AG09319 (cell line): ENCODE measurements around the gene NACAD.

Experiments
- DNase-seq: peaks from one replicate; pipeline ENCODE4 v3.0.0-alpha.2; 2010; ENCODE audit warnings: low read depth; ENCODE audit errors: extremely low read depth
- TF ChIP-seq, protein P1 (sequence below): IDR thresholded peaks from 2 replicates; pipeline ENCODE4 v1.5.1; 2011; ENCODE audit warnings: low read depth, mild to moderate bottlenecking, inconsistent platforms, low read length, moderate library complexity

Gene NACAD

GRCh38 chr7:45086331-45087065 lies 2.3 kb downstream of the NACAD start:
- no peak for DNase-seq
- TF ChIP-seq, protein P1, sequence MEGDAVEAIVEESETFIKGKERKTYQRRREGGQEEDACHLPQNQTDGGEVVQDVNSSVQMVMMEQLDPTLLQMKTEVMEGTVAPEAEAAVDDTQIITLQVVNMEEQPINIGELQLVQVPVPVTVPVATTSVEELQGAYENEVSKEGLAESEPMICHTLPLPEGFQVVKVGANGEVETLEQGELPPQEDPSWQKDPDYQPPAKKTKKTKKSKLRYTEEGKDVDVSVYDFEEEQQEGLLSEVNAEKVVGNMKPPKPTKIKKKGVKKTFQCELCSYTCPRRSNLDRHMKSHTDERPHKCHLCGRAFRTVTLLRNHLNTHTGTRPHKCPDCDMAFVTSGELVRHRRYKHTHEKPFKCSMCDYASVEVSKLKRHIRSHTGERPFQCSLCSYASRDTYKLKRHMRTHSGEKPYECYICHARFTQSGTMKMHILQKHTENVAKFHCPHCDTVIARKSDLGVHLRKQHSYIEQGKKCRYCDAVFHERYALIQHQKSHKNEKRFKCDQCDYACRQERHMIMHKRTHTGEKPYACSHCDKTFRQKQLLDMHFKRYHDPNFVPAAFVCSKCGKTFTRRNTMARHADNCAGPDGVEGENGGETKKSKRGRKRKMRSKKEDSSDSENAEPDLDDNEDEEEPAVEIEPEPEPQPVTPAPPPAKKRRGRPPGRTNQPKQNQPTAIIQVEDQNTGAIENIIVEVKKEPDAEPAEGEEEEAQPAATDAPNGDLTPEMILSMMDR: no peak

DNA sequence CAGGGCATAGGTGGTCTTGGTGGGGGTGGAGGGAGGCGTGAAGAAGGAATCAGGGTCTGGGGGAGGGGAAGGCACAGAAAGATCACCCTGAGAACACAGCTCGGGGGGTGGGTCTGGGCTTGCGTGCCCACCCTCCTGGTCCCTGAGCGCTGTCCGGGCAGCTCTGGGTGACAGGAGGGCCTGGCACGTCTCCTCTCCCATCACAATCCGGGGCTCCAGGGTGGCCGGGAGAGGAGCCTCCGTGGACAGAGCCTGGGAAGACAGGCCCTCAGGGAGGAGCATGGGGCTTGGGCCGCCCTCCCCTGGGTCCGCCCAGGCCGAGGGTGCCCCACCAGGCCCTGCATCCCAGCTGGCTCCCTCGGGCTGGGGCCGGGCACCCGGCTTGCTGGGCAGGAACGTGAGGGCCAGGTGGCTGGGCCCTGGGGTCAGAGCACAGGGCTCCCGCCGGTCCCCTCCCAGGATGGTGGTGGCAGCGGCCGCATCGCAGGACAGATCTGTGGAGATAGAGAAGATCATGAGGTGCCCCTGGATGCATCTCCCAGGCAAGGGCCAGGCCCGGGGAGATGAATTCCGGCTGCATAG lies 3.1 kb downstream of the NACAD start:
- TF ChIP-seq, protein P1: no peak
- DNase-seq: no peak

GRCh38 chr7:45084901-45085618 lies 3.7 kb downstream of the NACAD start:
- DNase-seq: no peak
- TF ChIP-seq, protein P1: no peak

DNA sequence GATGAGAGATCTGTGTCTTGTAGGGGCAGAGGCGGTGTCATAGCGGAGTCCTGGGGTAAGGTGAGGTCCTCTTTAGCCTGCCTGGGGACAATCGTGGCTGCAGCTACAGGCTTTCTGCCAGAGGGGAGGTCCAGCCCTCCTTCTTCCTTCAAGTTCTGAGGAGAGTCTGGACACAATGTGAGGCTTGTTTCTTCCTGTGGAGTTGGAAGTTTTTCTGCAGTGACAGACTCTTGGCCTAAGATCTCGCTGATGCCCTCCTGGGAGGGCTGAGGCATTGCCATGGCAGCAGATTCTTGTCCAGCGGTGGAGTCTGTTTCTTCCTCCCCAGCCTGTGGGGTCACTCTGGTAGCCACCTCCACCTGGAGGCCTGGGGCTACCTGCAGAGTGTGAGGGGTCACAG lies 4.4 kb downstream of the NACAD start:
- TF ChIP-seq, protein P1: no peak
- no peak for DNase-seq

GRCh38 chr7:45082831-45083331 lies 5.9 kb downstream of the NACAD start:
- no peak for DNase-seq
- TF ChIP-seq, protein P1: no peak

DNA sequence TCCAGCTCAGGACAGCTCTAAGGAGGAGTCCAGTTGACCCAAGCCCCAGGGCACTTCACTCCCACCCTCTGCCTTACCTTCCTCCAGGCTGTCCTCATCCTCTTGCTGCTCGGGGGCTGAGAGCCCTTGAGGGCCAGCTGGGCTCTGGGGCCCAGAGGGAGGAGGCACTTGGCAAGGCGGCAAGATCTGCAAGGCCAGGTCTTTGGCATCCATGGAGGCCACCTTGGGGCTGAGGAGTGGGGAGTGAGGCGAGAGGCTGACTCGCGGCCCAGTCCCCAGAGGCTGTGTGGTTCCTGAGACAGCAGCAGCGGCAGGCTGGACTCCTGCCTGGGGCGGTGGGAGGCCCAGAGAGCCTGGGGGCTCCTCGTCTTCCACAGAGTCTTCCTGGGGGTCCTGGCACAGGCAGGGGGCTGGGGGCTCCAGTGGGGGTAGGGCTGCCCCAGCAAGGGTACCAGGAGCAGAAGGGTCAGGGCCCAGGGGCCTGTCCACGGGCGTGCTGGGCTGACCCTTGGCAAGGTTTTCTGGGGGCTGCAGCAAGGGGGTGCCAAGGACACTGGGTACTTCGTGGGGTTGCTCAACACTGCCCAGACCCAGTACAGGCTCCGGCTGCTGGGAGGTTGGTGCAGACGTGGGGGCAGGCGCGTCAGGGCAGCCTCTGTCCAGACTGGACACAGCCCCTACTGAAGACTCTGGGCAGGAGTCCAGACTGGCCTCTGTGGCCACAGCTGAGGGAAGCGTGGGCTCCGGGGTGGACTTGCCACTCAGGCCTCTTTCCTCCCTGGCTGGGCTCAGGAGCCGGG lies 6.5 kb downstream of the NACAD start:
- TF ChIP-seq, protein P1: no peak

More for the DNA sequence above, 6.5 kb downstream of the NACAD start:
- no peak for DNase-seq
